T1000 (cell line): ENCODE results near the gene ATP2A3.
A peak's percentile ranks its signal among the peaks of the same experiment; 100 is the strongest.
"Not testable (repeated sequence)": the region's sequence is repeated elsewhere in the genome, so short reads cannot be mapped to it uniquely, and the experiment has no call there.

Experiments used
- DNase-seq: peaks from one replicate; lab custom pipeline; 2025; ENCODE audit warnings: mixed read lengths; lab: John Stamatoyannopoulos, UW

Gene ATP2A3

GRCh38 chr17:3956327-3956957 is 7.8 kb downstream of the ATP2A3 start:
- DNase-seq, result no peak

GRCh38 chr17:3955673-3955988 is 8.6 kb downstream of the ATP2A3 start:
- no peak for DNase-seq

DNA sequence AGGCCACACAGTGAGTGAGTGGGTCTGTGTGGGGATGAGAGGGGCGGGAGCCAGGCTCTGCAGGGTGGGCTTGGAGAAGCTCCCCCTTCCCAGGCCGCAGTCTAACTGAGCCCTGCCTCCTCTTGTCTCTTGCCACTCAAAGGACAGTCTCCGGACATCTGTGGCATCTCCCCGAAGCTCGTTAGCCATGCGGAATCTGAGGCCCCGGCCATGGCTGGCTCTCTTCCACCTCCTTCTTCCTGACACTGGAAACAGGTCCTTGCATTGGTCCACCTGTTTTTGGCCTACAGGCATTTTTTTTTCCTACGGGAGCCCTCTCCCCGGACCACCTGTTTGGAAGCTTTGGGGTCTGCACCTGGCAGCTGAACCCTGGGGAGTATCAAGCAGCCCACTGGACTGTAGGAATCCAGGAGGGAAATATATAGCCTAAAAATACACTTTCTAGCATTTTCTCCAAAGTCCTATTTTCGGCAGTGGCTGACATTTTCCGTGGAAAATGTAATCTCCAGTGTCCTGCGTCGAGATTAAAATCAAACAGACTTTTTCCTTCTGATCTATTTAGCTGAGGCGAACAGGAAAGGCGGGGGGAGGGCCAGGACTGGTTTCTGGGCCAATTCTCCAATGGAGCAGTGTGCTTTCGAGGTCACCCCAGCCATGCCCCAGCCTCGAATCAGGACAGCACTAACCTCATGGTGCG is 9.1 kb downstream of the ATP2A3 start:
- DNase-seq, result no peak

- DNase-seq, result no peak
Measured at GRCh38 chr17:3954086-3954485, 10.2 kb downstream of the ATP2A3 start.

DNA sequence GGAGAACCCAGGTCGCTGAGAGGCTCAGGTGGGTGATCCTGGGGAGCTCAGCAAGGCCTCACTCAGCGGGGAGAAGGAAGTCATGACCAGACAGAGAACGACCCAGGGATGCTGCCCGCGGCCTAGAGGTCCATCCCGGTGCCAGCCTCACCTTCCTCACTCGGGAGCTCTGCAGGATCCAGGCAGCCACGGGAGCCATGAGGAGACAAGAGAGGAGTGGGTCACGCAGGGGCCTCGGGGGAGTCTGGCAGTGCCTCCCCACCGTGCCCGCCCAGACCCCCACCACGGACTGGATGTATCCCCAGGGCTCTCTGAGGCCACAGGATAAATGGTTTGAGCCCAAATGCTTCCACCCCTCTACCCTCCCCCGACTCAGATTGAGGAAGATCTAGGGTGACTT is 10.7 kb downstream of the ATP2A3 start:
- no peak for DNase-seq

GRCh38 chr17:3952186-3952585 is 12.1 kb downstream of the ATP2A3 start:
- no peak for DNase-seq

DNA sequence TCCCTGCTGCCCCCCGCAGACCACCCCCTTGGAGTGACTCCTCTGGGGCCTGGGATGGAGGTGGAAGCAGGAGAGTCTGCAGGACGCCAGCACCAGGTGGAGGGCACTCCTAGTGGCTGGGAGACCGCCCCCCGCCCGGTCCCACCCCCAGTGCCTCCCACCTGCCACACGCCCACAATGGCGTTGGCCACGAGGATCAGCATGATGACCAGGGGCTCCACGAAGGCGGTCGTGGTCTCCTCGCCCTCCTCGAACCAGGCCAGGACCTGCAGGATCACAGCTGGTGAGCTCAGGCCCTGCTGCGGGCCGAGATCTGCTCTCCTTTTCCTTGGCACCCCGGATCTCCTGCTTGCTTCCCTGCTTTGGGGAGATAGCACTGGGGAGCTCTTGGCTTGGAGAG is 12.8 kb downstream of the ATP2A3 start:
- no peak for DNase-seq

GRCh38 chr17:3951003-3951402 is 13.2 kb downstream of the ATP2A3 start:
- DNase-seq, result no peak

DNA sequence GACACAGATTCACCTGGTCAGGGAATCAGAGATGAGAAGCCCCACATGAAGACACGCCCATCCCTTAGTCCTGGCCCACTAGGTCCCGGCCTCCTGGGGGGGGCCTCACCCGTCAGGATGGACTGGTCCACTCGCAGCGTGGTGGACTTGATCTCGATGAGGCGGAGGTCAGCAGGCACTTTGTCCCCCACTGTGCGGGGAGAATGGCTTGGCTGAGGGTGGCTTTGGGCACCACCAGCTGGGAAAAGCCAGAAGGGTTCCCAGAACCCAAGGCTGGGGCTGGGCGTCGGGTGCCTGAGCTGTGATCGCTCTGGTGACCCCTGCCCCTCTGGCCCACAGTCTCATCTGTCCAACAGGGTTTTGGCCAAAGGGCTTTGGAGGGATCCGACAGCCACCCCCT is 13.7 kb downstream of the ATP2A3 start:
- DNase-seq, result no peak

DNA sequence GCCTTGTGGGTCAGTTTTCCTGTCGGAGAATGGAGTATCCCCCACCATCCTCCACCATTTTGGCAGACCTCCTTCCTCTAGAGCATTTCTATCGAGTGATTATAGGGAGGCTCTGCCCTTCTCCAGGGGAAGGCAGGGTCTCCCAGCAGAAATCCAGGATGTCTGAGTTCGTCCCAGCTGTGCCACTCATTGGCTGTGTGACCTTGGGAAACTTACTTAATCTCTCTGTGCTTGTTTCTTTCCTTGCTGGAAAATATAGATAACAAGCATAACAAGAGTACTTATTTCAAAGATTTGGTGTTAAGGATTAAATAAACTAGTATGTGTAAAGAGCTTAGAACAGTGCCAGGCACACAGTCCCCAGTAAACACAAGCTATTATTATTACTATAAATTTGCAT is 14.8 kb downstream of the ATP2A3 start:
- DNase-seq, result no peak

DNA sequence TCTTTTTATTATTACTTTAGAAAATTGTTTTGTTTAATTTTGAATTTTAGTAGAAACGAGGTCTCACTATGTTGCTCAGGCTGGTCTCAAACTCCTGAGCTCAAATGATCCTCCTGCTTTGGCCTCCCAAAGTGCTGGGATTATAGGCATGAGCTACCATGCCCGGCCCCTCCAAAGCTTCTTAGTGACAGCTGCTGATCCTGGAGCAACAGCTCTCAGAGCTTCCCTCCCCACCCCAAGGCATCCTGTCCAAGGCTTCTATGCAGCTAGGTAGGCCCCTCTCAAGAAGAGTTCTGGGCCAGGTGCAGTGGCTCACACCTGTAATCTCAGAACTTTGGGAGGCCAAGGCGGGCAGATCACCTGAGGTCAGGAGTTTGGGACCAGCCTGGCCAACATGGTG is 15.7 kb downstream of the ATP2A3 start:
- not testable (repeated sequence) for DNase-seq

DNA sequence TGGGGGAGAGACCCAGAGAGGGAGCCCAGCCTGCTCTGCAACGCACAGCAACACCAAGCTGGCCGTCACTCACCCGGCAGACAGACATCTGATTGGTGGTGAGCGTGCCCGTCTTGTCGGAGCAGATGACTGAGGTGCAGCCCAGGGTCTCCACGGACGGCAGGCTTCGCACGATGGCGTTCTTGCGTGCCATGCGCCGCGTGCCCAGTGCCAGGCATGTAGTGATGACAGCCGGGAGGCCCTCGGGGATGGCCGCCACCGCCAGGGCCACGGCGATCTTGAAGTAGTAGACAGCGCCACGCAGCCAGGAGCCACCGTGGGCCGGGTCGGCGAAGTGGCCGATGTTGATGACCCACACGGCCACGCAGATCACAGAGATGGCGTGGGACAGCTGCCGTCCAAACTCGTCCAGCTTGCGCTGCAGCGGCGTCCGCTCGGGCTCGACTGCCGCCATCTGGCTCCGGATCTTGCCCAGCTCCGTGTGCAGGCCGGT is 16.9 kb downstream of the ATP2A3 start:
- no peak for DNase-seq

GRCh38 chr17:3946711-3947235 is 17.5 kb downstream of the ATP2A3 start:
- no peak for DNase-seq

- peak; percentile 73 for DNase-seq
Measured at GRCh38 chr17:3944485-3945388, 19.5 kb downstream of the ATP2A3 start.

GRCh38 chr17:3943240-3943891 is 20.9 kb downstream of the ATP2A3 start:
- DNase-seq, result no peak

GRCh38 chr17:3940965-3941698 is 23.1 kb downstream of the ATP2A3 start:
- DNase-seq, result no peak

- DNase-seq, result no peak
Measured at GRCh38 chr17:3937359-3937758, 26.9 kb downstream of the ATP2A3 start.

- DNase-seq, result no peak
Measured at GRCh38 chr17:3935825-3936355, 28.3 kb downstream of the ATP2A3 start.

DNA sequence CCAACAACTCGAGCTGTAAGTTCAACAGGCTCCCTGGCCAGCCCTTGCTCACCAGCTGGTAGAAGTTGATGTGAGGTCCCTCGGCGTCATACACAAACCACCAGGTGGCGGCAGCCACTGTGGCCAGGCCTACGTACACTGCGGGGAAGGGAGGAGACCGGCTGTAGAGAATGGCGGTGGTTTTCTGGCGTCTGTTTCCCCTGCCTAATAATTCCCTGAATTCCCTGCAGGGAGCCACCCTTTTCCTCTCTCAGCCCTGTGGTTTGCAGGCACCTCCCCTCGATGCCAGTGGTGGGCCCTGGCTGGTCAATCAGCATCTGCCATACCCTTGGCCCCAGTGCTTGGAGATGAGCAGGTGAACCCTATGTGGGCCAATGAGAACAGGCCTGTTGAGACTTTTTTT is 29.1 kb downstream of the ATP2A3 start:
- no peak for DNase-seq

GRCh38 chr17:3929764-3930163 is 34.5 kb downstream of the ATP2A3 start:
- DNase-seq, result no peak

GRCh38 chr17:3929181-3929580 is 35.1 kb downstream of the ATP2A3 start:
- DNase-seq, result no peak
